Fibroblast of lung (primary cell): ENCODE measurements around the gene C1orf115.

Source experiments
- CTCF ChIP-seq, 2 donors: IDR thresholded peaks in 1 of 2; conservative IDR thresholded peaks in 1 of 2; 1 replicate in 1 of 2; 2 replicates in 1 of 2; pipeline ENCODE4 v1.5.1; 2011 to 2012; ENCODE audit warnings: low read length in 2 of 2, control low read depth in 1 of 2, inconsistent platforms in 1 of 2, low read depth in 1 of 2, mild to moderate bottlenecking in 1 of 2
- EZH2 ChIP-seq: IDR thresholded peaks from 2 replicates; pipeline ENCODE4 v1.5.1; 2012; ENCODE audit warnings: low read length, control low read depth, mild to moderate bottlenecking; ENCODE audit errors: missing control alignments

GRCh38 chr1:220734571-220735326 lies 44.6 kb downstream of the C1orf115 start:
- TF ChIP-seq CTCF (conservative IDR thresholded peaks at IDR 0.05 in 1 of 2, IDR thresholded peaks at IDR 0.05 in 1 of 2; ENCODE audit: low read depth in 1 of 2, low read length in 2 of 2) = no peak
- no peak for TF ChIP-seq EZH2
